ENCODE data around the gene EXOC4. TPM values are rescaled to one million over a fixed set of nuclear protein-coding genes. Genes with fewer than 3 reads are reported as not detected.

EXOC4 gene
- total and polyA plus RNA-seq, 2 donors (not counting 1 experiment from before 2014, with no cell fraction given) = 79.6 to 158 TPM

- H3K9me3 ChIP-seq (ENCODE audit: control insufficient read depth, insufficient read depth, low read depth, low read length) = no peaks in the 10 kb centered on the region
- H3K79me2 ChIP-seq (ENCODE audit: control insufficient read depth, insufficient read depth, low read length) = no peaks in the 10 kb centered on the region
- H3K4me2 ChIP-seq (ENCODE audit: extremely low read depth, insufficient read depth, low read length) = no peak overlapping the region
- TF ChIP-seq CTCF (conservative IDR thresholded peaks at IDR 0.05 in 1 of 2, IDR thresholded peaks at IDR 0.05 in 1 of 2; ENCODE audit: low read depth in 1 of 2, low read length in 2 of 2) (no peak), EZH2 (IDR thresholded peaks at IDR 0.05; ENCODE audit: low read length, missing control alignments) (no peak)
- no peak for DNase-seq (ENCODE audit: low read depth in 2 of 2)
- no peak overlapping the region for H2AFZ ChIP-seq (ENCODE audit: low read length)
- no peak overlapping the region for H3K9ac ChIP-seq (ENCODE audit: insufficient read depth, low read length)
- H3K4me1 ChIP-seq (ENCODE audit: control insufficient read depth, extremely low read depth, insufficient read depth, low read length) = no peaks in the 10 kb centered on the region
- no peaks in the 10 kb centered on the region for H3K27me3 ChIP-seq (ENCODE audit: control insufficient read depth, insufficient read depth, low read length)
- no peaks in the 10 kb centered on the region for H3K36me3 ChIP-seq (ENCODE audit: control insufficient read depth, insufficient read depth, low read length)
- no peak overlapping the region for H3K27ac ChIP-seq (ENCODE audit: insufficient read depth, low read length)
- no peak overlapping the region for H3K4me3 ChIP-seq (replicated peaks in 1 of 4; ENCODE audit: control extremely low read depth in 1 of 4, insufficient read depth in 1 of 4, low read depth in 3 of 4, low read length in 4 of 4)
- H4K20me1 ChIP-seq (ENCODE audit: control insufficient read depth, extremely low read depth, insufficient read depth, low read length) = no peaks in the 10 kb centered on the region
Observed at GRCh38 chr7:134085311-134085710, 832.4 kb downstream of the EXOC4 start.

GRCh38 chr7:134086998-134087735, 834.3 kb downstream of the EXOC4 start:
- H3K9me3 ChIP-seq (ENCODE audit: control insufficient read depth, insufficient read depth, low read depth, low read length) = no peaks in the 10 kb centered on the region
- no peak overlapping the region for H2AFZ ChIP-seq (ENCODE audit: low read length)

GRCh38 chr7:134088199-134088598, 835.3 kb downstream of the EXOC4 start:
- Histone ChIP-seq H3K9ac (ENCODE audit: insufficient read depth, low read length) (no peak overlapping the region), H3K36me3 (ENCODE audit: control insufficient read depth, insufficient read depth, low read length) (no peaks in the 10 kb centered on the region), H3K9me3 (ENCODE audit: control insufficient read depth, insufficient read depth, low read depth, low read length) (no peaks in the 10 kb centered on the region), H3K4me3 (replicated peaks in 1 of 4; ENCODE audit: control extremely low read depth in 1 of 4, insufficient read depth in 1 of 4, low read depth in 3 of 4, low read length in 4 of 4) (no peak overlapping the region), H3K79me2 (ENCODE audit: control insufficient read depth, insufficient read depth, low read length) (no peaks in the 10 kb centered on the region), H3K4me2 (ENCODE audit: extremely low read depth, insufficient read depth, low read length) (no peak overlapping the region), H2AFZ (ENCODE audit: low read length) (no peak overlapping the region), H3K27me3 (ENCODE audit: control insufficient read depth, insufficient read depth, low read length) (no peaks in the 10 kb centered on the region), H3K27ac (ENCODE audit: insufficient read depth, low read length) (no peak overlapping the region), H3K4me1 (ENCODE audit: control insufficient read depth, extremely low read depth, insufficient read depth, low read length) (no peaks in the 10 kb centered on the region), H4K20me1 (ENCODE audit: control insufficient read depth, extremely low read depth, insufficient read depth, low read length) (no peaks in the 10 kb centered on the region)
- DNase-seq (ENCODE audit: low read depth in 2 of 2) = no peak
- TF ChIP-seq CTCF (conservative IDR thresholded peaks at IDR 0.05 in 1 of 2, IDR thresholded peaks at IDR 0.05 in 1 of 2; ENCODE audit: low read depth in 1 of 2, low read length in 2 of 2) (no peak), EZH2 (IDR thresholded peaks at IDR 0.05; ENCODE audit: low read length, missing control alignments) (no peak)

More at GRCh38 chr7:134086998-134087735, 834.3 kb downstream of the EXOC4 start:
- H3K4me3 ChIP-seq (replicated peaks in 1 of 4; ENCODE audit: control extremely low read depth in 1 of 4, insufficient read depth in 1 of 4, low read depth in 3 of 4, low read length in 4 of 4) = no peak overlapping the region
- TF ChIP-seq CTCF (conservative IDR thresholded peaks at IDR 0.05 in 1 of 2, IDR thresholded peaks at IDR 0.05 in 1 of 2; ENCODE audit: low read depth in 1 of 2, low read length in 2 of 2) (no peak), EZH2 (IDR thresholded peaks at IDR 0.05; ENCODE audit: low read length, missing control alignments) (no peak)
- no peaks in the 10 kb centered on the region for H3K36me3 ChIP-seq (ENCODE audit: control insufficient read depth, insufficient read depth, low read length)
- no peaks in the 10 kb centered on the region for H4K20me1 ChIP-seq (ENCODE audit: control insufficient read depth, extremely low read depth, insufficient read depth, low read length)
- no peaks in the 10 kb centered on the region for H3K79me2 ChIP-seq (ENCODE audit: control insufficient read depth, insufficient read depth, low read length)
- DNase-seq (ENCODE audit: low read depth in 2 of 2) = no peak
- no peaks in the 10 kb centered on the region for H3K27me3 ChIP-seq (ENCODE audit: control insufficient read depth, insufficient read depth, low read length)
- no peak overlapping the region for H3K27ac ChIP-seq (ENCODE audit: insufficient read depth, low read length)
- no peak overlapping the region for H3K9ac ChIP-seq (ENCODE audit: insufficient read depth, low read length)
- H3K4me2 ChIP-seq (ENCODE audit: extremely low read depth, insufficient read depth, low read length) = no peak overlapping the region
- H3K4me1 ChIP-seq (ENCODE audit: control insufficient read depth, extremely low read depth, insufficient read depth, low read length) = no peaks in the 10 kb centered on the region

Data from fibroblast of lung (primary cell).